ENCODE results near the gene PDSS2.
"Not testable (repeated sequence)": the region's sequence is repeated elsewhere in the genome, so short reads cannot be mapped to it uniquely, and the experiment has no call there.

PDSS2 gene

DNA sequence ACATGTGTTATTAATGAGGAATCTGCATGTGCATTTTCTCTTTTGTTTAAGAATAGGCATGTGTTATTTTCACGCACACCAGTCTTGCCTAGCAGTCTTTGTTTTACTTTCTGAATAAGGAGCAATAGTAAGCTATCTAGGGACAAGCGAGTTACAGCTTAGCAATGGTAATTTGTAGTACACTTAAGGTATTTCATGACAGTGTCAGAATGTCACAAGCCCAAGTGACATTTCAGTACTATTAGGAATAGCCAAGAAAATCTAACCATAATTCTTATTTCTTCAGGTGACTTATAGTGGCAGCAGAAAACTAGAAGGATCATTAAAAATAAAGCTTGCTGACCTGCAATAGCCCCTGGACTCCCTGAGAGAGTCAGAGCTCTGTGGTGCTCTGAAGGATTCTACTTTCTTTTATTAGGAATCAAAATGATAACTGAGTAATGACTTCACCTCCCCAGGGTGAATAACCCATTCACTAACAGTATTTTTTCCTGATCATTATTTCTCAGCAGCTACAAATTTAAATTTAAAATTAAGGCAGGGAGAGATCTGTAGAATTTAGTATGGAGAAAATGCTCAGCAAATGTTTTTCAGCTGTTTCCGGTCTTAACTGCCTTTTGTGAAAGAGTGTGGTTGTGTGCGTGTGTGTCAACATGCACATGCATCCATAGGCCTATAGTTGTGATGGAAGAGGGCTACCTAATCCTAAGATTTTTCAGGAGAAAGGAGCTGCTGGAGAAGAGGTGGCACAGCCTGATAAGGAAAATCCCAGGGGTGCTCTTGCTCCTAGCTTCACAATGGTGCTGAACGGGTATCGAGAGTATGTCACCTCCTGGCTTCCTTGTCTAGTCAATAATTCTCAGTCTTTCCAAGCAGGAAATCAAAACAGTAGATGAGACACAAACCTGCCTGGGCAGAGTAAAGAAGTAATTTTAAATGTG, 254.0 kb downstream of the PDSS2 start:
- TF ChIP-seq, protein P1, sequence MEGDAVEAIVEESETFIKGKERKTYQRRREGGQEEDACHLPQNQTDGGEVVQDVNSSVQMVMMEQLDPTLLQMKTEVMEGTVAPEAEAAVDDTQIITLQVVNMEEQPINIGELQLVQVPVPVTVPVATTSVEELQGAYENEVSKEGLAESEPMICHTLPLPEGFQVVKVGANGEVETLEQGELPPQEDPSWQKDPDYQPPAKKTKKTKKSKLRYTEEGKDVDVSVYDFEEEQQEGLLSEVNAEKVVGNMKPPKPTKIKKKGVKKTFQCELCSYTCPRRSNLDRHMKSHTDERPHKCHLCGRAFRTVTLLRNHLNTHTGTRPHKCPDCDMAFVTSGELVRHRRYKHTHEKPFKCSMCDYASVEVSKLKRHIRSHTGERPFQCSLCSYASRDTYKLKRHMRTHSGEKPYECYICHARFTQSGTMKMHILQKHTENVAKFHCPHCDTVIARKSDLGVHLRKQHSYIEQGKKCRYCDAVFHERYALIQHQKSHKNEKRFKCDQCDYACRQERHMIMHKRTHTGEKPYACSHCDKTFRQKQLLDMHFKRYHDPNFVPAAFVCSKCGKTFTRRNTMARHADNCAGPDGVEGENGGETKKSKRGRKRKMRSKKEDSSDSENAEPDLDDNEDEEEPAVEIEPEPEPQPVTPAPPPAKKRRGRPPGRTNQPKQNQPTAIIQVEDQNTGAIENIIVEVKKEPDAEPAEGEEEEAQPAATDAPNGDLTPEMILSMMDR (IDR thresholded peaks at IDR 0.05; ENCODE audit: low read depth, low read length): no peak
- in situ Hi-C loops (cut with HindIII; ENCODE audit: low sequenced_read_pairs): no loop called here

DNA sequence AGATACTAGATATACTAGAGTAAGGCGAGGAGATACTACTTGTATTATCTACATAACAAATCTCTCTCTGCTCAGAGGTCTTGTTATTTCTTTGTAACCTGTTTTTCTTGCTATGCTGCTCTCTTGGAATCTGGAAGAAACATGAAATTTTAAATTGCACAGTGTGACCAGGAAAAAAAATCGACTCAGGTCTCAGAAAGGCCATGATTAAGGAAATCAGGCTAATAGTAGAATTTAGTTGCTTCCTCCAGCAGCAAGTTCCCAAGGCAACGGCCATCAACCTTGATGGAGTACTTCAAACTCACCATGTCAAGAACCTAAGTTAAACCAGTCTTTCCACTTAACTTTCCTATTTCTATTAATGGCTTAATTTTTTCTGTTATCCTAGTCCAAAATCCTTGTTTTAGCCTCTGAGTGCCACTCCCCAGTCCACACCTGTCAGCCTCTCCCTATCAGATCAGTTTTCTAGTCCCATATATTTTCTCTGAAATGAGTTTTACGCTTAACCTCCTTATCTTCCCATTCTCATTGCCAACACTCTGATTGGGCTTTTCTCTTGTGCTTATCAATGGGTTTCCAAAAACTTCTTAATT, 256.4 kb downstream of the PDSS2 start:
- in situ Hi-C loops (cut with HindIII; ENCODE audit: low sequenced_read_pairs): no loop called here
- H3K4me3 ChIP-seq (ENCODE audit: low read depth, low read length): no peak overlapping the region
- DNase-seq (ENCODE audit: low read depth, low spot score): no peak
- TF ChIP-seq, protein P1 (IDR thresholded peaks at IDR 0.05; ENCODE audit: low read depth, low read length): no peak

More for the DNA sequence above, 254.0 kb downstream of the PDSS2 start:
- no peak for DNase-seq (ENCODE audit: low read depth, low spot score)
- no peak overlapping the region for H3K4me3 ChIP-seq (ENCODE audit: low read depth, low read length)

DNA sequence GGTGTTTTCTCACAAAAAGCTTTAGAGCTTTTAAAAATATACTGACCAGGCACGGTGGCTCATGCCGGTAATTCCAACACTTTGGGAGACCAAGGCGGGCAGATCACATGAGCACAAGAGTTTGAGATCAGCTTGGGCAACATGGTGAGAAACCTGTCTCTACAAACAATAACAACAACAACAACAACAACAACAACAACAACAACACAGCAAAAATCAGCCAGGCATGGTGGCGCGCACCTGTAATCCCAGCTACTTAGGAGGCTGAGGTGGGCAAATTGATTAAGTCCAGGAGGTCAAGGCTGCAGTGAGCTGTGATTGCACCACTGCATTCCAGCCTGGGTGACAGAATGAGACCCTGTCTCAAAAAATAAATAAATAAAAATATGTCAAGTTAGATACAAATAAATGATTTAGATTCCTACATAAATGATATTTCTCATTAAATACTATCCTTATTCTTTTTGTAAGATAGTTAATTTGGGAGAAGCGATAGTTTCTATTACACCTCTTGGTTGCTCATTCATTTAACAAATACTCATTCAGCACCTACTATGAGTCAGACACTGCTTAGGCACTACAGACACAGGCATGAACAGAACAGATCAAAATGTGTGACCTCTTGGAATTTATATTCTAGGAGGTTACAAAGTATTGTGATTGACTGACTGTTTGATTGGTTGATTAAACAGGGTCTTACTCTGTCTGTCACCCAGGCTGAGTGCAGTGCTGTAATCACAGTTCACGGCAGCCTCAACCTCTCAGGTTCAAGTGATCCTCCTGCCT, 260.5 kb downstream of the PDSS2 start:
- in situ Hi-C loops (cut with HindIII; ENCODE audit: low sequenced_read_pairs): no loop called here
- no peak for DNase-seq (ENCODE audit: low read depth, low spot score)
- TF ChIP-seq, protein P1 (IDR thresholded peaks at IDR 0.05; ENCODE audit: low read depth, low read length): no peak
- no peak overlapping the region for H3K4me3 ChIP-seq (ENCODE audit: low read depth, low read length)

DNA sequence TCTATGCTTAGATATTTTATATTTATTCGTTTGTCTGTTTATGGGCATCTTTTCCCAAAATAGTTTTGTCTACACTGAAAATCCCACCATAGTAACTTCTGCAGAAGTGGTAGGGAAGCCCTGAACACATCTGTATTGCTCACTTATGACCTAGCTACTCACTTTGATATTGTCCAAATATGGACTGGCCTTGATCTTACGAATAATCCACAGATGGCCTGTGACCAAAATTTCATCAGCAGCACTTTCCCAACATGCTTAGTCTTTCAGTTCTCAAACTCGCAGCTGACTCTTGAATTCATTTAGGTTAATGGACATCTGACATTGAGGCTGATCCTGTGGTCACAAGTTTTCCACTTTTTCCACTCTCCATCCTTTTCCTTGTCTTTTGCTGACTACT, 263.2 kb downstream of the PDSS2 start:
- TF ChIP-seq, protein P1 (IDR thresholded peaks at IDR 0.05; ENCODE audit: low read depth, low read length): no peak
- in situ Hi-C loops (cut with HindIII; ENCODE audit: low sequenced_read_pairs): no loop called here
- no peak overlapping the region for H3K4me3 ChIP-seq (ENCODE audit: low read depth, low read length)
- DNase-seq (ENCODE audit: low read depth, low spot score): no peak

DNA sequence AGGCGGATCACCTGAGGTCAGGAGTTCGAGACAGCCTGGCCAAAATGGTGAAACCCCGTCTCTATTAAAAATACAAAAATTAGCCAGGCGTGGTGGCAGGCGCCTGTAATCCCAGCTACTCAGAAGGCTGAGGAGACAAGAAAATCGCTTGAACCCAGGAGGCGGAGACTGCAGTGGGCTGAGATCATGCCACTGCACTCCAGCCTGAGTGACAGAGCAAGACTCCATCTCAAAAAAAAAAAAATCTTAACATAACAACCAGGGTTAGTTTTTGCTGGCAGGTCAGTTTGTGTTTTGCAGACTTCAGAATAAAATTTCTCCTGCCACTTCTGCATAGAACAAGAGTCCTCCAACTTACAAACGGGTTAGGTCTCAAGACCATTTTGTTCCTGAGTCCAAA, 264.6 kb downstream of the PDSS2 start:
- in situ Hi-C loops (cut with HindIII; ENCODE audit: low sequenced_read_pairs); H3K4me3 ChIP-seq (ENCODE audit: low read depth, low read length); DNase-seq (ENCODE audit: low read depth, low spot score): not testable (repeated sequence)

DNA sequence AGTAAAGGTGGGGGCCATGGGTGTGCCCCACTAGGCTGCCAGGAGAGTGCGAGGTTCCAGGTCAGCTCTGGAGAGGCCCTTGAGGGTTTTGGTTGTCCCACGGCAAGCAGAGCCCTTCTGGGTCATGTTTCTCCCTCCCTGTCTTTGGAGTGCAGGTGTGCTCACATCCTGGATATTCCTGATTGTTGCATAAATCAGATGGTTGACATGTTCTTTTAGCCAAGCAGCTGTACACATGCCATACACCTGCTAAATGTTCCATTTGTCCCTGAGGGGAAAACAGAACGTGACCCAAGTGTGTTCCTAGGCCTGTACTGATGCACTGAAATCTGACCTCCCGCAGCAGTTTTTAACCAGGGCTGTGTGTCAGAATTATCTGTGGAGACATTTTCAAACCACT, 266.5 kb downstream of the PDSS2 start:
- no peak for DNase-seq (ENCODE audit: low read depth, low spot score)
- H3K4me3 ChIP-seq (ENCODE audit: low read depth, low read length): no peak overlapping the region
- TF ChIP-seq, protein P1 (IDR thresholded peaks at IDR 0.05; ENCODE audit: low read depth, low read length): no peak
- in situ Hi-C loops (cut with HindIII; ENCODE audit: low sequenced_read_pairs): no loop called here

Measured in astrocyte of the spinal cord (primary cell).